Peyer's patch (tissue), 4 donors: ENCODE measurements around the gene FMN1. TPM values are rescaled to one million over a fixed set of nuclear protein-coding genes. Genes with fewer than 3 reads are reported as not detected.

ENCODE experiments used
- DNase-seq, 3 donors: peaks; one replicate each; pipeline ENCODE4 v3.0.0-alpha.2; 2017 to 2019
- H3K27ac ChIP-seq, 4 donors: fragments of 200-600 bp; sonication (generic); one replicate each; pipeline ENCODE4 v1.5.1; 2016 to 2019
- H3K27me3 ChIP-seq, 2 donors: fragments of 200-600 bp; sonication (generic); one replicate each; pipeline ENCODE4 v1.5.1; 2019
- H3K36me3 ChIP-seq, 3 donors: fragments of 200-600 bp; sonication (generic); one replicate each; pipeline ENCODE4 v1.5.1; 2016 to 2019
- H3K4me1 ChIP-seq, 4 donors: fragments of 200-600 bp; sonication (generic); one replicate each; pipeline ENCODE4 v1.5.1; 2016 to 2019
- H3K4me3 ChIP-seq, 4 donors: fragments of 200-600 bp; sonication (generic); 1 replicate in 3 of 4; 2 replicates in 1 of 4; pipeline ENCODE4 v1.5.1; 2016 to 2019; ENCODE audit warnings: mild to moderate bottlenecking in 1 of 4
- H3K9me3 ChIP-seq, 4 donors: fragments of 200-600 bp; sonication (generic); one replicate each; pipeline ENCODE4 v1.5.1; 2016 to 2019; ENCODE audit warnings: mild to moderate bottlenecking in 1 of 4
- CTCF ChIP-seq, 6 experiments: fragments of 450-650 bp in 4 of 6; fragments of 200-600 bp in 2 of 6; sonication (generic) in 1 of 6; IDR thresholded peaks; one replicate each; pipeline ENCODE4 v1.5.1; 2017 to 2019; ENCODE audit warnings: antibody characterized with exemption in 6 of 6, mild to moderate bottlenecking in 3 of 6, moderate library complexity in 1 of 6
- POLR2A ChIP-seq, 2 donors: fragments of 450-650 bp; IDR thresholded peaks; one replicate each; pipeline ENCODE4 v1.5.1; 2017; ENCODE audit warnings: antibody characterized with exemption in 2 of 2, mild to moderate bottlenecking in 2 of 2, moderate library complexity in 2 of 2
- total RNA-seq, 4 donors: library from RNA; depleted of rRNA; stranded (reverse); fragments of >200 nt; gene quantifications; one replicate each; pipeline ENCODE4 v1.1.0, GENCODE V29; 2016

FMN1 gene
- total RNA-seq, 4 donors from 2014 or later, result 15.4 to 57.8 (median 29.1) TPM

- H3K36me3 ChIP-seq, result no peaks in the 10 kb centered on the region
- no peak overlapping the region for H3K27ac ChIP-seq
- H3K27me3 ChIP-seq, result no peaks in the 10 kb centered on the region
- no peaks in the 10 kb centered on the region for H3K9me3 ChIP-seq
- no peak for DNase-seq
- no peak for TF ChIP-seq CTCF (IDR thresholded peaks at IDR 0.05)
- no peak for TF ChIP-seq POLR2A (IDR thresholded peaks at IDR 0.05)
- no peak overlapping the region for H3K4me3 ChIP-seq
- peaks cover 0 to under 1% (median 0%) of the 10 kb centered on the region in 4 donors for H3K4me1 ChIP-seq
Observed at GRCh38 chr15:33029109-33029652, 165.3 kb downstream of the FMN1 start.

GRCh38 chr15:33028495-33028894, 166.0 kb downstream of the FMN1 start:
- Histone ChIP-seq H3K4me3 (no peak overlapping the region), H3K9me3 (no peaks in the 10 kb centered on the region), H3K27me3 (no peaks in the 10 kb centered on the region), H3K36me3 (no peaks in the 10 kb centered on the region), H3K27ac (no peak overlapping the region), H3K4me1 (no peaks in the 10 kb centered on the region)
- TF ChIP-seq CTCF (IDR thresholded peaks at IDR 0.05), result no peak
- no peak for TF ChIP-seq POLR2A (IDR thresholded peaks at IDR 0.05)
- DNase-seq, result no peak

- no peak overlapping the region for H3K4me3 ChIP-seq
- no peaks in the 10 kb centered on the region for H3K36me3 ChIP-seq
- no peak for TF ChIP-seq CTCF (IDR thresholded peaks at IDR 0.05)
- TF ChIP-seq POLR2A (IDR thresholded peaks at IDR 0.05), result no peak
- H3K4me1 ChIP-seq, result no peaks in the 10 kb centered on the region
- H3K27ac ChIP-seq, result no peak overlapping the region
- H3K9me3 ChIP-seq, result no peaks in the 10 kb centered on the region
- DNase-seq, result no peak
- no peaks in the 10 kb centered on the region for H3K27me3 ChIP-seq
Observed at GRCh38 chr15:33027306-33028035, 167.0 kb downstream of the FMN1 start.

GRCh38 chr15:33026614-33027013, 167.9 kb downstream of the FMN1 start:
- no peak overlapping the region for H3K27ac ChIP-seq
- no peaks in the 10 kb centered on the region for H3K36me3 ChIP-seq
- H3K4me1 ChIP-seq, result no peaks in the 10 kb centered on the region
- H3K27me3 ChIP-seq, result no peaks in the 10 kb centered on the region
- TF ChIP-seq CTCF (IDR thresholded peaks at IDR 0.05) (no peak), POLR2A (IDR thresholded peaks at IDR 0.05) (no peak)
- no peak for DNase-seq
- no peaks in the 10 kb centered on the region for H3K9me3 ChIP-seq
- H3K4me3 ChIP-seq, result no peak overlapping the region

GRCh38 chr15:33022629-33023028, 171.9 kb downstream of the FMN1 start:
- DNase-seq, result no peak
- H3K27me3 ChIP-seq, result no peaks in the 10 kb centered on the region
- no peaks in the 10 kb centered on the region for H3K9me3 ChIP-seq
- no peaks in the 10 kb centered on the region for H3K36me3 ChIP-seq
- TF ChIP-seq POLR2A (IDR thresholded peaks at IDR 0.05) (no peak), CTCF (IDR thresholded peaks at IDR 0.05) (no peak)
- no peaks in the 10 kb centered on the region for H3K4me1 ChIP-seq
- H3K4me3 ChIP-seq, result no peak overlapping the region
- H3K27ac ChIP-seq, result no peak overlapping the region
